Fibroblast of villous mesenchyme (primary cell): Measurements from ENCODE around the gene MTG2. TPM values are rescaled to one million over a fixed set of nuclear protein-coding genes. Genes with fewer than 3 reads are reported as not detected.

Source experiments
- DNase-seq: peaks from one replicate; pipeline ENCODE4 v3.0.0-alpha.2; 2010; ENCODE audit warnings: low read depth
- H3K4me3 ChIP-seq: 2 replicates; pipeline ENCODE4 v1.5.1; 2011; ENCODE audit warnings: low read depth, mild to moderate bottlenecking, low read length
- CTCF ChIP-seq: IDR thresholded peaks from 2 replicates; pipeline ENCODE4 v1.5.1; 2012; ENCODE audit warnings: low read depth, mild to moderate bottlenecking, low read length; ENCODE audit not compliant: insufficient read depth
- total RNA-seq: library from RNA; depleted of rRNA; stranded (reverse); fragments of >200 nt; gene quantifications from 2 replicates; pipeline ENCODE4 v1.2.3, GENCODE V29; 2012

MTG2 gene
- total RNA-seq, 1 donor = 19.9 TPM

- DNase-seq = peak; percentile 75
- TF ChIP-seq CTCF = peak; percentile 89
Observed at GRCh38 chr20:62136283-62137091, 46.3 kb upstream of the MTG2 start.

GRCh38 chr20:62137092-62137384 lies 45.8 kb upstream of the MTG2 start:
- H3K4me3 ChIP-seq = no peak overlapping the region
- TF ChIP-seq CTCF = no peak
- no peak for DNase-seq

More at GRCh38 chr20:62136283-62137091, 46.3 kb upstream of the MTG2 start:
- H3K4me3 ChIP-seq = no peak overlapping the region

- no peak overlapping the region for H3K4me3 ChIP-seq
- no peak for DNase-seq
Observed at GRCh38 chr20:62137478-62138203, 45.2 kb upstream of the MTG2 start.

GRCh38 chr20:62138204-62138543 lies 44.7 kb upstream of the MTG2 start:
- no peak for DNase-seq

More at GRCh38 chr20:62137478-62138203, 45.2 kb upstream of the MTG2 start:
- no peak for TF ChIP-seq CTCF

GRCh38 chr20:62138912-62139311 lies 43.9 kb upstream of the MTG2 start:
- DNase-seq = no peak
- no peak overlapping the region for H3K4me3 ChIP-seq
- no peak for TF ChIP-seq CTCF

More at GRCh38 chr20:62138204-62138543, 44.7 kb upstream of the MTG2 start:
- no peak overlapping the region for H3K4me3 ChIP-seq
- TF ChIP-seq CTCF = no peak

- no peak overlapping the region for H3K4me3 ChIP-seq
- DNase-seq = no peak
- TF ChIP-seq CTCF = no peak
Observed at GRCh38 chr20:62139636-62140035, 43.2 kb upstream of the MTG2 start.

GRCh38 chr20:62141043-62141396 lies 41.8 kb upstream of the MTG2 start:
- DNase-seq = no peak
- no peak for TF ChIP-seq CTCF
- H3K4me3 ChIP-seq = peak overlapping the region; percentile 78
